Left lung (tissue), 10 donors: ENCODE data around the gene SH3TC2. TPM values are rescaled to one million over a fixed set of nuclear protein-coding genes. Genes with fewer than 3 reads are reported as not detected.
"Not testable (repeated sequence)": the region's sequence is repeated elsewhere in the genome, so short reads cannot be mapped to it uniquely, and the experiment has no call there.

Source experiments
- ATAC-seq: fragments of 200-7000 bp; cut with Tn5 transposase; one replicate; pipeline ENCODE4 v1.9.1; 2020; ENCODE audit warnings: moderate library complexity
- DNase-seq, 4 donors: peaks; one replicate each; pipeline ENCODE4 v3.0.0-alpha.2; 2013 to 2020
- H3K27ac ChIP-seq, 2 donors: fragments of 200-600 bp; sonication (generic) in 1 of 2; one replicate each; pipeline versions ENCODE4 v1.5.0 to v1.8.0; 2020 to 2021
- H3K27me3 ChIP-seq, 2 donors: fragments of 200-600 bp; sonication (generic) in 1 of 2; one replicate each; pipeline versions ENCODE4 v1.5.0 to v1.8.0; 2020 to 2021
- H3K36me3 ChIP-seq, 2 donors: fragments of 200-600 bp; sonication (generic) in 1 of 2; one replicate each; pipeline versions ENCODE4 v1.5.0 to v1.8.0; 2020 to 2021
- H3K4me1 ChIP-seq, 2 donors: fragments of 200-600 bp; one replicate each; pipeline ENCODE4 v1.8.0; 2021
- H3K4me3 ChIP-seq, 2 donors: fragments of 200-600 bp; sonication (generic) in 1 of 2; one replicate each; pipeline versions ENCODE4 v1.5.0 to v1.8.0; 2020 to 2021; ENCODE audit warnings: mild to moderate bottlenecking in 1 of 2
- H3K9me3 ChIP-seq, 2 donors: fragments of 200-600 bp; sonication (generic) in 1 of 2; one replicate each; pipeline versions ENCODE4 v1.5.0 to v1.8.0; 2020 to 2021
- CTCF ChIP-seq, 2 donors: fragments of 200-600 bp; sonication (generic) in 1 of 2; IDR thresholded peaks; one replicate each; pipeline versions ENCODE4 v1.5.0 to v1.8.0; 2021; ENCODE audit warnings: antibody characterized with exemption in 2 of 2
- intact Hi-C, 2 donors: fragments of 100-400 bp; cut with DNase I; formaldehyde crosslinking; loops; one replicate each; pipeline versions ENCODE4 v1.11.2 to v1.14.2; 2022
- polyA plus RNA-seq, 6 donors: library from polyadenylated mRNA; unstranded; fragments of 120-200 nt; gene quantifications; one replicate each; pipeline ENCODE4 v1.2.1, GENCODE V29; 2013; ENCODE audit not compliant: insufficient read length in 6 of 6
- total RNA-seq, 2 donors: library from RNA; stranded (reverse); fragmentation: NEBNext Ultra II Directional; extraction: Animal tissue kit (Norgen Biotek cat#: 25700); gene quantifications; one replicate each; pipeline ENCODE4 v1.2.1, GENCODE V29; 2021
- donor health status: DM: no; HTN: yes; CAD: no.
- donor health status: DM: no; HTN: no; CAD: no.

The SH3TC2 gene
- total and polyA plus RNA-seq, 8 donors: 1.0 to 2.5 (median 2.1) TPM

DNA sequence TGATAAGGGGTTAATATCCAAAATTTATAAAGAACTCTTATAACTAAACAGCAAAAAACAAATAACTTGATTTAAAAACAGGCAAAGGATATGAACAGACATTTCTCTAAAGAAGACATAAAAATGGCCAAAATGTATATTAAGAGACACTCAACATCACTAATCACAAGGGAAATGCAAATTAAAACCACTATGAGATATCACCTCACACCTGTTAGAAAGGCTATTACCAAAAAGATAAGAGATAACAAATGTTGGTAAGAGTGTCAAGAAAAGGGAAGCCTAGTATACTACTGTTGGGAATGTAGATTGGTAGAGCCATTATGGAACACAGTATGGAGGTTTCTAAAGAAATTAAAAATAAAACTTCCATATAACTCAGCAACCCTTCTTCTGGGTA lies 19.4 kb upstream of the SH3TC2 start:
- Histone ChIP-seq H3K4me3 (no peak overlapping the region), H3K27ac (no peak overlapping the region), H3K27me3 (no peaks in the 10 kb centered on the region), H3K9me3 (no peaks in the 10 kb centered on the region), H3K36me3 (no peaks in the 10 kb centered on the region), H3K4me1 (no peaks in the 10 kb centered on the region)
- DNase-seq (no peak), ATAC-seq (no peak)
- intact Hi-C loops: no loop called here
- TF ChIP-seq CTCF (IDR thresholded peaks at IDR 0.05): no peak

DNA sequence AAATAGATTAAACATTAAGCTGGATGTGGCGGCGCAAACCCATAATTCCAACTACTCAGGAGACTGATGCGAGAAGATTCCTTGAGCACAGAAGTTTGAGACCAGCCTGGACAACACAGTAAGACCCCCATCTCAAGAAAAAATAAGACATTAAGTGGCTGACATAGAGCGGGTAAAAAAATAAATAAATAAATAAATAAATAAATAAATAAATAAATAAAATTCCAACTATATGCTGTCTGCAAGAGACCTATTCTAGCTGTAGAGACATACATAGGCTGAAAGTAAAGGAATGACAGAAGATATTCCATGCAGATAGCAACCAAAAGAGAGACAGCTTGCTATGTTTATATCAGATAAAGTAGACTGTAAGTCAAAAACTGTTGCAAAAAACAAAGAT lies 17.4 kb upstream of the SH3TC2 start:
- no peak for TF ChIP-seq CTCF (IDR thresholded peaks at IDR 0.05)
- intact Hi-C loops: no loop called here
- Histone ChIP-seq H3K27ac (no peak overlapping the region), H3K36me3 (no peaks in the 10 kb centered on the region), H3K4me1 (no peaks in the 10 kb centered on the region), H3K4me3 (no peak overlapping the region), H3K9me3 (no peaks in the 10 kb centered on the region), H3K27me3 (no peaks in the 10 kb centered on the region)
- no peak for ATAC-seq
- DNase-seq: no peak

DNA sequence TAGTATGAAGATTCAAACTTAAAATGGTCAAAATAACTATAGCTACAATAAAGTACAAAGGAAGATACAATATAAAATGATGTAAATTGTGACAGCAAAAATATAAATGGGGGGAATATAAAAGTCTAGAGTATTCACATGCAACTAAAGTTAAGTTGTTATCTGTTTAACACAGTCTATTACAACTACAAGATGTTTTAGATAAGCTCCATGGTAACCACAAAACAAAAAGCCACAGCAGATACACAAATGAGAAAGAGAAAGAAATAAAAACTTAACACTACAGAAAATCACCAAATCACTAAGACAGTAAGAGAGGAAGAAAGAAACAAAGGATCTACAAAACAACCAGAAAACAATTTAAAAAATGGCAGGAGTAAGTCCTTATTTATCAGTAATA lies 17.0 kb upstream of the SH3TC2 start:
- no peak for DNase-seq
- no peak for TF ChIP-seq CTCF (IDR thresholded peaks at IDR 0.05)

DNA sequence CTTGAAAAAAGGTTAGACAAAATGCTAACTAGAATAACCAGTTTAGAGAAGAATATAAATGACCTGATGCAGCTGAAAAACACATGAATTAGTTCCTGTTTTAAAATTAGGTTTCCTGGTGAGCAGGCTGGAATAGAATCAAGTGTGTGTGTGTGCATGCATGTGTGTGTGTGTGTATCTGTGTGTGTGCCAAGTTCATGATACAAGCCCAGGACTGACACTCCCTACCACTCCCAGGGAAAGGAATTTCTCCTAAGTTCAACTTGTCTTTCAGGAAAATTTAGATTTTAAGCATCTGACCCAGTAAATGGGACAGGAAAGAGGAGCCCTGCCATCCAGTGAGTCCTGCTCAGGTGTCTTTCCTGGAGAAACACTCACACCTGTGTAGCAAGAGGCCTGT lies 11.2 kb upstream of the SH3TC2 start:
- DNase-seq, H3K27ac ChIP-seq: not testable (repeated sequence)
- ATAC-seq: peak; percentile 55

More for the DNA sequence above, 17.0 kb upstream of the SH3TC2 start:
- Histone ChIP-seq H3K4me3 (no peak overlapping the region), H3K27ac (no peak overlapping the region), H3K27me3 (no peaks in the 10 kb centered on the region), H3K9me3 (no peaks in the 10 kb centered on the region), H3K36me3 (no peaks in the 10 kb centered on the region), H3K4me1 (no peaks in the 10 kb centered on the region)
- intact Hi-C loops: no loop called here
- no peak for ATAC-seq

GRCh38 chr5:149073213-149073612 lies 10.4 kb upstream of the SH3TC2 start:
- H3K27ac ChIP-seq: no peak overlapping the region
- DNase-seq: no peak
- H3K27me3 ChIP-seq: no peaks in the 10 kb centered on the region
- H3K36me3 ChIP-seq: no peaks in the 10 kb centered on the region
- intact Hi-C loops: no loop called here
- ATAC-seq: peak; percentile 18
- H3K9me3 ChIP-seq: no peaks in the 10 kb centered on the region
- no peaks in the 10 kb centered on the region for H3K4me1 ChIP-seq
- no peak overlapping the region for H3K4me3 ChIP-seq
- no peak for TF ChIP-seq CTCF (IDR thresholded peaks at IDR 0.05)

More for the DNA sequence above, 11.2 kb upstream of the SH3TC2 start:
- H3K27me3 ChIP-seq, H3K36me3 ChIP-seq, H3K4me3 ChIP-seq, H3K9me3 ChIP-seq, H3K4me1 ChIP-seq, intact Hi-C loops: not testable (repeated sequence)

- Histone ChIP-seq H3K9me3 (no peaks in the 10 kb centered on the region), H3K27me3 (no peaks in the 10 kb centered on the region), H3K27ac (no peak overlapping the region), H3K4me1 (no peaks in the 10 kb centered on the region), H3K4me3 (no peak overlapping the region), H3K36me3 (no peaks in the 10 kb centered on the region)
- no peak for TF ChIP-seq CTCF (IDR thresholded peaks at IDR 0.05)
- DNase-seq: no peak
- no peak for ATAC-seq
- intact Hi-C loops: no loop called here
These were observed 9.9 kb upstream of the SH3TC2 start for GRCh38 chr5:149072791-149073190.
